K562 (cell line): ENCODE results near the gene PRDM15. TPM values are rescaled to one million over a fixed set of nuclear protein-coding genes. Genes with fewer than 3 reads are reported as not detected.
A peak's percentile ranks its signal among the peaks of the same experiment; 100 is the strongest.

Experiments used
- ATAC-seq: fragments of 200-7000 bp; cut with Tn5 transposase; 3 replicates; pipeline ENCODE4 v1.9.1; 2020; ENCODE audit warnings: moderate library complexity
- BruUV-seq: library from RNA; stranded (reverse); fragments of 400-500 nt; replicated peaks from 2 replicates; lab custom pipeline; 2021; lab: Mats Ljungman, UMichigan
- CTCF ChIA-PET: fragments of 300-600 bp; formaldehyde crosslinking; extraction: SDS; loops from one replicate; lab custom pipeline; 2021; ENCODE audit warnings: low intra/inter-chr PET ratio; lab: Yijun Ruan, JAX
- POLR2A ChIA-PET: fragments of 300-600, 350-650 bp; sonication (Branson Sonifier 250); formaldehyde crosslinking; extraction: SDS; loops from one replicate; lab custom pipeline; 2021; ENCODE audit warnings: antibody characterized with exemption, inconsistent platforms; lab: Yijun Ruan, JAX
- DNase-seq, 4 experiments: peaks; one replicate each; pipeline versions ENCODE4 v3.0.0 to v3.0.0-alpha.2; 2011 to 2018; ENCODE audit warnings: low spot score in 3 of 4, mixed read lengths in 3 of 4; ENCODE audit errors: extremely low read depth in 1 of 4
- FAIRE-seq: peaks from 2 replicates; lab custom pipeline; 2011; peaks lifted over from hg19 to GRCh38; lab: Jason Lieb, UNC
- H2AFZ ChIP-seq: 2 replicates; pipeline ENCODE4 v1.6.0; 2011; ENCODE audit warnings: low read depth, low read length, control low read depth, inconsistent platforms
- H3K27ac ChIP-seq: fragments of 200-600 bp; 3 replicates; pipeline ENCODE4 v1.8.0; 2011; ENCODE audit warnings: low read depth, mild to moderate bottlenecking, control low read depth, inconsistent platforms, low read length, moderate library complexity, mixed read lengths; ENCODE audit errors: extremely low read depth
- H3K27me3 ChIP-seq, 2 experiments: fragments of 300-600 bp in 1 of 2; 2 replicates in 1 of 2; 3 replicates in 1 of 2; pipeline versions ENCODE4 v1.6.0 to v1.8.0; 2011; ENCODE audit warnings: inconsistent platforms in 2 of 2, low read length in 2 of 2, mild to moderate bottlenecking in 1 of 2, mixed read lengths in 1 of 2, moderate library complexity in 1 of 2; ENCODE audit not compliant: control insufficient read depth in 2 of 2, insufficient read depth in 2 of 2
- H3K36me3 ChIP-seq: fragments of 300-600 bp; 3 replicates; pipeline ENCODE4 v1.8.0; 2011; ENCODE audit warnings: mild to moderate bottlenecking, low read length, inconsistent platforms; ENCODE audit not compliant: control insufficient read depth, insufficient read depth
- H3K4me1 ChIP-seq, 2 experiments: fragments of 200-600 bp in 1 of 2; replicated peaks in 1 of 2; 2 replicates in 1 of 2; 3 replicates in 1 of 2; pipeline versions ENCODE4 v1.5.1 to v1.8.0; 2011; ENCODE audit warnings: inconsistent platforms in 2 of 2, low read length in 2 of 2, mild to moderate bottlenecking in 1 of 2, mixed read lengths in 1 of 2, moderate library complexity in 1 of 2; ENCODE audit not compliant: control insufficient read depth in 2 of 2, insufficient read depth in 2 of 2
- H3K4me2 ChIP-seq: 2 replicates; pipeline ENCODE4 v1.6.1; 2011; ENCODE audit warnings: low read length, control low read depth, inconsistent platforms, mixed read lengths; ENCODE audit not compliant: insufficient read depth
- H3K4me3 ChIP-seq: fragments of 200-600 bp; sonication (generic), shearing (Covaris generic); 2 replicates; pipeline ENCODE4 v1.5.1; 2016; ENCODE audit warnings: control low read depth, inconsistent platforms
- H3K79me2 ChIP-seq: fragments of 200-600 bp; 3 replicates; pipeline ENCODE4 v1.8.0; 2011; ENCODE audit warnings: low read length, inconsistent platforms; ENCODE audit not compliant: control insufficient read depth, insufficient read depth
- H3K9ac ChIP-seq, 2 experiments: 2 replicates each; pipeline versions ENCODE4 v1.6.0 to v1.6.1; 2011; ENCODE audit warnings: low read depth in 2 of 2, low read length in 2 of 2, control low read depth in 1 of 2, inconsistent platforms in 1 of 2, mild to moderate bottlenecking in 1 of 2, mixed read lengths in 1 of 2; ENCODE audit not compliant: insufficient read depth in 1 of 2
- H3K9me1 ChIP-seq: one replicate; pipeline ENCODE4 v1.6.0; 2011; ENCODE audit warnings: inconsistent platforms, mild to moderate bottlenecking, low read length, moderate library complexity; ENCODE audit not compliant: control insufficient read depth, insufficient read depth
- H3K9me3 ChIP-seq: replicated peaks from 2 replicates; pipeline ENCODE4 v1.5.1; 2011; ENCODE audit warnings: low read depth, low read length, inconsistent platforms; ENCODE audit not compliant: control insufficient read depth, insufficient read depth
- H4K20me1 ChIP-seq: replicated peaks from 2 replicates; pipeline ENCODE4 v1.6.1; 2011; ENCODE audit warnings: low read length, inconsistent platforms, mixed read lengths; ENCODE audit not compliant: control insufficient read depth, insufficient read depth
- ATF7 ChIP-seq: fragments of 450-650 bp; IDR thresholded peaks from 2 replicates; pipeline ENCODE4 v1.7.1; 2014; ENCODE audit warnings: mild to moderate bottlenecking, moderate library complexity
- CUX1 ChIP-seq: fragments of 200-800 bp; sonication (Bioruptor generic); IDR thresholded peaks from 2 replicates; pipeline ENCODE4 v1.6.1; 2016; ENCODE audit warnings: missing genetic modification characterization, missing compliant biosample characterization
- CXXC5 ChIP-seq: fragments of 250-450 bp; sonication (Bioruptor Pico); IDR thresholded peaks from 2 replicates; pipeline ENCODE4 v1.8.0; 2022; ENCODE audit warnings: inconsistent platforms, mild to moderate bottlenecking, moderate library complexity
- HDAC3 ChIP-seq: fragments of 450-650 bp; IDR thresholded peaks from 2 replicates; pipeline ENCODE4 v1.6.1; 2018; ENCODE audit warnings: borderline replicate concordance, mild to moderate bottlenecking, moderate library complexity; ENCODE audit not compliant: partially characterized antibody
- HNRNPUL1 ChIP-seq: fragments of 200-400 bp; formaldehyde crosslinking; IDR thresholded peaks from 2 replicates; pipeline ENCODE4 v1.6.1; 2017; ENCODE audit warnings: low read length
- L3MBTL2 ChIP-seq: fragments of 450-650 bp; IDR thresholded peaks from 2 replicates; pipeline ENCODE4 v1.6.1; 2016; ENCODE audit warnings: mild to moderate bottlenecking, moderate library complexity
- NFXL1 ChIP-seq: fragments of 450-650 bp; formaldehyde crosslinking; IDR thresholded peaks from 2 replicates; pipeline ENCODE4 v1.4.0; 2021; ENCODE audit warnings: mild to moderate bottlenecking
- POLR2G ChIP-seq: fragments of 200-400 bp; formaldehyde crosslinking; IDR thresholded peaks from 2 replicates; pipeline ENCODE4 v1.6.1; 2017; ENCODE audit warnings: low read depth, mild to moderate bottlenecking, antibody characterized with exemption, low read length, moderate library complexity
- POLR3G ChIP-seq: IDR thresholded peaks from 2 replicates; pipeline ENCODE4 v1.6.1; 2011; ENCODE audit not compliant: insufficient read length, insufficient replicate concordance; ENCODE audit errors: extremely low read depth
- RBM14 ChIP-seq: fragments of 200-400 bp; formaldehyde crosslinking; IDR thresholded peaks from 2 replicates; pipeline ENCODE4 v1.6.1; 2018; ENCODE audit warnings: low read depth, mild to moderate bottlenecking, low read length, moderate library complexity, borderline replicate concordance; ENCODE audit not compliant: insufficient read depth
- RBM22 ChIP-seq: fragments of 200-400 bp; formaldehyde crosslinking; IDR thresholded peaks from 2 replicates; pipeline ENCODE4 v1.6.1; 2018; ENCODE audit warnings: low read length, low read depth; ENCODE audit not compliant: poor library complexity, severe bottlenecking
- RFX7 ChIP-seq: fragments of 250-450 bp; sonication (Bioruptor Pico); IDR thresholded peaks from 2 replicates; pipeline ENCODE4 v1.5.1; 2021; ENCODE audit warnings: mild to moderate bottlenecking
- SMAD4 ChIP-seq: fragments of 250-450 bp; sonication (Bioruptor Pico); conservative IDR thresholded peaks from 2 replicates; pipeline ENCODE4 v1.8.0; 2021; ENCODE audit warnings: inconsistent platforms, mild to moderate bottlenecking, moderate library complexity
- WGBS: fragments of 100-300 bp; shearing (Covaris generic); methylation state at CpG from one replicate; pipeline ENCODE4 v1.1.6; 2016; ENCODE audit warnings: low coverage, mixed read lengths; ENCODE audit not compliant: insufficient coverage; ENCODE audit errors: missing lambda C conversion rate; 5-methylcytosine and 5-hydroxymethylcytosine counted together
- in situ Hi-C: fragments of 300-500 bp; cut with MboI; formaldehyde crosslinking; loops from 4 replicates; pipeline ENCODE4 v1.15.0; 2018; ENCODE audit warnings: inconsistent platforms, mixed read lengths
- intact Hi-C: fragments of 100-400 bp; cut with micrococcal nuclease; formaldehyde crosslinking; loops from 2 replicates; pipeline ENCODE4 v1.14.2; 2022
- polyA plus RNA-seq, 8 experiments: library from polyadenylated mRNA; depleted of rRNA in 4 of 8; stranded (reverse) in 5 of 8; unstranded in 3 of 8; fragments of >200 nt; fragmentation: Nextera tagmentation in 2 of 8; fragmentation: Illumina TruSeq in 1 of 8; extraction: Ambion mirVana in 2 of 8; extraction: Trizol in 1 of 8; gene quantifications; 2 replicates each; pipeline versions ENCODE4 v1.2.1 to v1.2.3, GENCODE V29; 2011 to 2014; ENCODE audit warnings: inconsistent platforms in 1 of 8, missing spikeins in 1 of 8
- total RNA-seq, 7 experiments: library from RNA; depleted of rRNA in 6 of 7; stranded (reverse); fragments of >200 nt in 6 of 7; fragmentation: Illumina TruSeq in 2 of 7; extraction: Trizol in 2 of 7; gene quantifications; 2 replicates each; pipeline versions ENCODE4 v1.2.1 to v1.2.3, GENCODE V29; 2011 to 2021; ENCODE audit warnings: low replicate concordance in 1 of 7
- TF ChIP-seq, protein P1 (sequence below): sonication (generic); formaldehyde crosslinking; IDR thresholded peaks from 2 replicates; pipeline ENCODE4 v1.8.1; 2023; ENCODE audit warnings: mild to moderate bottlenecking, missing genetic modification reagents

PRDM15 gene
- total and polyA plus RNA-seq, 9 of the 15 experiments (the other 6 are each of a cell fraction or from before 2014, with no cell fraction given) = 0.93 to 9.2 (median 6.2) TPM

- in situ Hi-C loops (no loop called here), intact Hi-C loops (no loop called here)
- peak overlapping the region; percentile 84 for H2AFZ ChIP-seq
- H4K20me1 ChIP-seq = no peaks in the 10 kb centered on the region
- ATAC-seq (peak; percentile 30), FAIRE-seq (no peak), DNase-seq (no peak)
- 84% methylated on average over 26 of the region's 32 CpGs for WGBS
- peak overlapping the region; percentile 76; the same call in 2 of the 3 replicates for H3K27ac ChIP-seq
- ChIA-PET CTCF (no interaction called here), POLR2A (interaction anchor here (0.8 to 0.9 kb wide), 2 partner anchors 9 to 11 kb away, joined by 3 to 5 read pairs; no protein-coding TSS in a partner anchor)
- peaks cover 60% of the 10 kb centered on the region for H3K36me3 ChIP-seq
- H3K27me3 ChIP-seq = no peaks in the 10 kb centered on the region
- peaks cover 3% of the 10 kb centered on the region for H3K9me1 ChIP-seq
- no peak overlapping the region for H3K4me3 ChIP-seq
- peak overlapping the region; percentile 27 to 57; a peak in 3 of 4 replicates for H3K9ac ChIP-seq
- H3K9me3 ChIP-seq = no peaks in the 10 kb centered on the region
- no peaks in the 10 kb centered on the region for H3K79me2 ChIP-seq
- H3K4me1 ChIP-seq = peaks cover 11 to 23% of the 10 kb centered on the region in 2 experiments; a peak in 4 of 5 replicates
- peak overlapping the region; percentile 59 for H3K4me2 ChIP-seq
- no TSS peak for BruUV-seq
- TF ChIP-seq RBM14 (0 out of 2 replicates have a peak, but pooled peaks have one; percentile 58), POLR3G (no peak), HNRNPUL1 (no peak), POLR2G (peak; percentile 67), CXXC5 (peak; percentile 39; the same call in 1 of the 2 replicates), CUX1 (no peak), RFX7 (CRISPR knock-in tag) (no peak), NFXL1 (CRISPR knock-in tag) (peak; percentile 30; the same call in 1 of the 2 replicates), L3MBTL2 (peak; percentile 54), RBM22 (peak; percentile 46), HDAC3 (no peak), SMAD4 (CRISPR knock-in tag) (peak; percentile 66; the same call in 1 of the 2 replicates), ATF7 (0 out of 2 replicates have a peak, but pooled peaks have one; percentile 24)
- TF ChIP-seq, protein P1, sequence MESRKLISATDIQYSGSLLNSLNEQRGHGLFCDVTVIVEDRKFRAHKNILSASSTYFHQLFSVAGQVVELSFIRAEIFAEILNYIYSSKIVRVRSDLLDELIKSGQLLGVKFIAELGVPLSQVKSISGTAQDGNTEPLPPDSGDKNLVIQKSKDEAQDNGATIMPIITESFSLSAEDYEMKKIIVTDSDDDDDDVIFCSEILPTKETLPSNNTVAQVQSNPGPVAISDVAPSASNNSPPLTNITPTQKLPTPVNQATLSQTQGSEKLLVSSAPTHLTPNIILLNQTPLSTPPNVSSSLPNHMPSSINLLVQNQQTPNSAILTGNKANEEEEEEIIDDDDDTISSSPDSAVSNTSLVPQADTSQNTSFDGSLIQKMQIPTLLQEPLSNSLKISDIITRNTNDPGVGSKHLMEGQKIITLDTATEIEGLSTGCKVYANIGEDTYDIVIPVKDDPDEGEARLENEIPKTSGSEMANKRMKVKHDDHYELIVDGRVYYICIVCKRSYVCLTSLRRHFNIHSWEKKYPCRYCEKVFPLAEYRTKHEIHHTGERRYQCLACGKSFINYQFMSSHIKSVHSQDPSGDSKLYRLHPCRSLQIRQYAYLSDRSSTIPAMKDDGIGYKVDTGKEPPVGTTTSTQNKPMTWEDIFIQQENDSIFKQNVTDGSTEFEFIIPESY (CRISPR knock-in tag) = peak; percentile 59; the same call in 1 of the 2 replicates
These were observed 42.8 kb downstream of the PRDM15 start for GRCh38 chr21:41836166-41837015.
